ENCODE measurements around the gene FBN1.

DNA sequence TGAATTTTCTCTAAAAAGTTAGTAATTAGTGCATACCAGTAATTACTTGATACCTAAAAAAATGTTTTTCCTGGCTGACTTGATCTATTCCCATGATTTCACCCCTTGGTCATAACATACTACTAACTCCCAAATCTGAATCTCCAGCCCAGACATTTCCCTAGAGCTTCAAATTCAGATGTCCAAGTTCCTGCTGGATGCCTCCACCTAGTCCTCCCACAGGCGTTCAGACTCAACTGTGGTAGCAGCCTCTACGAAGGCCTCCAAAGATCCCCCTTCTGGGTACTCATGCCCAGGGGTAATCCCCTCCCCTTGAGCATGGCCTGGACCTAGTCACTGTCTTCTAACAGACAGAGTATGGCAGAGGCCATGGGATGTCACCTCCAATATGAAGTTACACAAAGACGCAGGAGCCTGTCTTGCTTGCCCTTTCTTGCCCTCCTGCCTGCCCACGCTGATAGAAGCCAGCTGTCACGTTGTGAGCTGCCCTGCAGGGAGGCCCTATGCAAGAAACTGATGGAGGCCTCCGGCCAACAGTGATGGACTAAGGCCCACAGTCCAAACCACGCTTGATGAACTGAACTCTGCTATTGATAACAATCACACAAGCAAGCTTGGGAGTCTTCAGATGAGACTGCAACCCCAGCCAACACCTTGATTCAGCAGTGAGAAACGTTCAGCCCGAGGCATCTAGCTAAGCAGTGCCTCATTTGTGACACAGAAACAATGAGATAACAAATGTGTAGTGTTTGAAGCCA, 8.6 kb upstream of the FBN1 start:
- TF ChIP-seq, protein P1, sequence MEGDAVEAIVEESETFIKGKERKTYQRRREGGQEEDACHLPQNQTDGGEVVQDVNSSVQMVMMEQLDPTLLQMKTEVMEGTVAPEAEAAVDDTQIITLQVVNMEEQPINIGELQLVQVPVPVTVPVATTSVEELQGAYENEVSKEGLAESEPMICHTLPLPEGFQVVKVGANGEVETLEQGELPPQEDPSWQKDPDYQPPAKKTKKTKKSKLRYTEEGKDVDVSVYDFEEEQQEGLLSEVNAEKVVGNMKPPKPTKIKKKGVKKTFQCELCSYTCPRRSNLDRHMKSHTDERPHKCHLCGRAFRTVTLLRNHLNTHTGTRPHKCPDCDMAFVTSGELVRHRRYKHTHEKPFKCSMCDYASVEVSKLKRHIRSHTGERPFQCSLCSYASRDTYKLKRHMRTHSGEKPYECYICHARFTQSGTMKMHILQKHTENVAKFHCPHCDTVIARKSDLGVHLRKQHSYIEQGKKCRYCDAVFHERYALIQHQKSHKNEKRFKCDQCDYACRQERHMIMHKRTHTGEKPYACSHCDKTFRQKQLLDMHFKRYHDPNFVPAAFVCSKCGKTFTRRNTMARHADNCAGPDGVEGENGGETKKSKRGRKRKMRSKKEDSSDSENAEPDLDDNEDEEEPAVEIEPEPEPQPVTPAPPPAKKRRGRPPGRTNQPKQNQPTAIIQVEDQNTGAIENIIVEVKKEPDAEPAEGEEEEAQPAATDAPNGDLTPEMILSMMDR (conservative IDR thresholded peaks at IDR 0.05; ENCODE audit: low read depth in 2 of 2) = no peak
- no peak for TF ChIP-seq EZH2 (IDR thresholded peaks at IDR 0.05; ENCODE audit: low read depth, unreplicated experiment)
- no peak for TF ChIP-seq POLR2AphosphoS5 (IDR thresholded peaks at IDR 0.05; ENCODE audit: low read depth)
- TF ChIP-seq, protein P2, sequence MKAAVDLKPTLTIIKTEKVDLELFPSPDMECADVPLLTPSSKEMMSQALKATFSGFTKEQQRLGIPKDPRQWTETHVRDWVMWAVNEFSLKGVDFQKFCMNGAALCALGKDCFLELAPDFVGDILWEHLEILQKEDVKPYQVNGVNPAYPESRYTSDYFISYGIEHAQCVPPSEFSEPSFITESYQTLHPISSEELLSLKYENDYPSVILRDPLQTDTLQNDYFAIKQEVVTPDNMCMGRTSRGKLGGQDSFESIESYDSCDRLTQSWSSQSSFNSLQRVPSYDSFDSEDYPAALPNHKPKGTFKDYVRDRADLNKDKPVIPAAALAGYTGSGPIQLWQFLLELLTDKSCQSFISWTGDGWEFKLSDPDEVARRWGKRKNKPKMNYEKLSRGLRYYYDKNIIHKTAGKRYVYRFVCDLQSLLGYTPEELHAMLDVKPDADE (IDR thresholded peaks at IDR 0.05) = no peak
- TF ChIP-seq, protein P3, sequence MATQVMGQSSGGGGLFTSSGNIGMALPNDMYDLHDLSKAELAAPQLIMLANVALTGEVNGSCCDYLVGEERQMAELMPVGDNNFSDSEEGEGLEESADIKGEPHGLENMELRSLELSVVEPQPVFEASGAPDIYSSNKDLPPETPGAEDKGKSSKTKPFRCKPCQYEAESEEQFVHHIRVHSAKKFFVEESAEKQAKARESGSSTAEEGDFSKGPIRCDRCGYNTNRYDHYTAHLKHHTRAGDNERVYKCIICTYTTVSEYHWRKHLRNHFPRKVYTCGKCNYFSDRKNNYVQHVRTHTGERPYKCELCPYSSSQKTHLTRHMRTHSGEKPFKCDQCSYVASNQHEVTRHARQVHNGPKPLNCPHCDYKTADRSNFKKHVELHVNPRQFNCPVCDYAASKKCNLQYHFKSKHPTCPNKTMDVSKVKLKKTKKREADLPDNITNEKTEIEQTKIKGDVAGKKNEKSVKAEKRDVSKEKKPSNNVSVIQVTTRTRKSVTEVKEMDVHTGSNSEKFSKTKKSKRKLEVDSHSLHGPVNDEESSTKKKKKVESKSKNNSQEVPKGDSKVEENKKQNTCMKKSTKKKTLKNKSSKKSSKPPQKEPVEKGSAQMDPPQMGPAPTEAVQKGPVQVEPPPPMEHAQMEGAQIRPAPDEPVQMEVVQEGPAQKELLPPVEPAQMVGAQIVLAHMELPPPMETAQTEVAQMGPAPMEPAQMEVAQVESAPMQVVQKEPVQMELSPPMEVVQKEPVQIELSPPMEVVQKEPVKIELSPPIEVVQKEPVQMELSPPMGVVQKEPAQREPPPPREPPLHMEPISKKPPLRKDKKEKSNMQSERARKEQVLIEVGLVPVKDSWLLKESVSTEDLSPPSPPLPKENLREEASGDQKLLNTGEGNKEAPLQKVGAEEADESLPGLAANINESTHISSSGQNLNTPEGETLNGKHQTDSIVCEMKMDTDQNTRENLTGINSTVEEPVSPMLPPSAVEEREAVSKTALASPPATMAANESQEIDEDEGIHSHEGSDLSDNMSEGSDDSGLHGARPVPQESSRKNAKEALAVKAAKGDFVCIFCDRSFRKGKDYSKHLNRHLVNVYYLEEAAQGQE (IDR thresholded peaks at IDR 0.05; ENCODE audit: unreplicated experiment) = no peak
- TF ChIP-seq ZNF114 (CRISPR knock-in tag; IDR thresholded peaks at IDR 0.05) = no peak
- TF ChIP-seq CREB1 (CRISPR knock-in tag; IDR thresholded peaks at IDR 0.05; ENCODE audit: low read depth) = no peak
- TF ChIP-seq JUNB (IDR thresholded peaks at IDR 0.05; ENCODE audit: unreplicated experiment) = no peak
- no peak for TF ChIP-seq ZNF331 (CRISPR knock-in tag; IDR thresholded peaks at IDR 0.05; ENCODE audit: low read depth)
